ENCODE measurements around the gene ASNSD1.
A peak's percentile ranks its signal among the peaks of the same experiment; 100 is the strongest.

DNA sequence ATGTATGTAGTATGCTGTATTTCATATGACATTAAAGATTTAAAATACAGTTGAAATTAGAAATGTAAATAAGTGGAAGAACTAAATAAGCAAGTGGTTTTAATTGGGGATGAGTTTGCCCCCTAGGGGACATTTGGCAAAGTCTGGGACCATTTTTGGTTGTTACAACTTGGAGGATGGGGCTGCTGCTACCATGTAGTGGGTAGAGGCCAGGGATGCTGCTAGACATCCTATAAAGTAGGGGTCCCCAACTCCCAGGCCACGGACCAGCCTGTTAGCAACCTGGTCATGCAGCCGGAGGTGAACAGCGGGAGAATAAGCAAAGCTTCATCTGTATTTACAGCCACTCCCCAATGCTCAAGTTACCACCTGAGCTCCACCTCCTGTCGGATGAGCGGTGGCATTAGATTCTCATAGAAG is 27.9 kb upstream of the ASNSD1 start:
- TF ChIP-seq, protein P1, sequence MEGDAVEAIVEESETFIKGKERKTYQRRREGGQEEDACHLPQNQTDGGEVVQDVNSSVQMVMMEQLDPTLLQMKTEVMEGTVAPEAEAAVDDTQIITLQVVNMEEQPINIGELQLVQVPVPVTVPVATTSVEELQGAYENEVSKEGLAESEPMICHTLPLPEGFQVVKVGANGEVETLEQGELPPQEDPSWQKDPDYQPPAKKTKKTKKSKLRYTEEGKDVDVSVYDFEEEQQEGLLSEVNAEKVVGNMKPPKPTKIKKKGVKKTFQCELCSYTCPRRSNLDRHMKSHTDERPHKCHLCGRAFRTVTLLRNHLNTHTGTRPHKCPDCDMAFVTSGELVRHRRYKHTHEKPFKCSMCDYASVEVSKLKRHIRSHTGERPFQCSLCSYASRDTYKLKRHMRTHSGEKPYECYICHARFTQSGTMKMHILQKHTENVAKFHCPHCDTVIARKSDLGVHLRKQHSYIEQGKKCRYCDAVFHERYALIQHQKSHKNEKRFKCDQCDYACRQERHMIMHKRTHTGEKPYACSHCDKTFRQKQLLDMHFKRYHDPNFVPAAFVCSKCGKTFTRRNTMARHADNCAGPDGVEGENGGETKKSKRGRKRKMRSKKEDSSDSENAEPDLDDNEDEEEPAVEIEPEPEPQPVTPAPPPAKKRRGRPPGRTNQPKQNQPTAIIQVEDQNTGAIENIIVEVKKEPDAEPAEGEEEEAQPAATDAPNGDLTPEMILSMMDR (IDR thresholded peaks at IDR 0.05) = peak; percentile 30
- TF ChIP-seq EZH2 (IDR thresholded peaks at IDR 0.05; ENCODE audit: borderline replicate concordance, insufficient read depth, low read depth, low read length, poor library complexity, severe bottlenecking) = no peak

Measured in B cell (primary cell).